HG03280 (cell line): ENCODE data around the gene TSPAN7.

Source experiments
- ATAC-seq: cut with Tn5 transposase; IDR thresholded peaks from one replicate; pipeline ENCODE4 v1.9.1; 2021; ENCODE audit warnings: mild to moderate bottlenecking, moderate library complexity; ENCODE audit not compliant: unreplicated experiment

TSPAN7 gene

GRCh38 chrX:38561126-38561868 lies at the start of gene TSPAN7:
Gene TSPAN7 (plus strand): TSS chrX:38561542. CDS start chrX:38561547, 5 bp downstream.
- ATAC-seq: peak; percentile 80

- ATAC-seq: no peak
These were observed 48.1 kb upstream of the TSPAN7 start for GRCh38 chrX:38513112-38513742.

- ATAC-seq: no peak
These were observed 47.1 kb upstream of the TSPAN7 start for GRCh38 chrX:38514016-38514854.

GRCh38 chrX:38515291-38515690 lies 46.1 kb upstream of the TSPAN7 start:
- ATAC-seq: no peak

GRCh38 chrX:38516196-38516774 lies 45.1 kb upstream of the TSPAN7 start:
- no peak for ATAC-seq

- no peak for ATAC-seq
These were observed 41.7 kb upstream of the TSPAN7 start for GRCh38 chrX:38519651-38520050.

GRCh38 chrX:38538134-38538533 lies 23.2 kb upstream of the TSPAN7 start:
- no peak for ATAC-seq

GRCh38 chrX:38539748-38540147 lies 21.6 kb upstream of the TSPAN7 start:
- ATAC-seq: no peak

GRCh38 chrX:38548508-38548907 lies 12.8 kb upstream of the TSPAN7 start:
- no peak for ATAC-seq

GRCh38 chrX:38552721-38553120 lies 8.6 kb upstream of the TSPAN7 start:
- no peak for ATAC-seq

- no peak for ATAC-seq
These were observed 2.7 kb upstream of the TSPAN7 start for GRCh38 chrX:38558686-38559085.

- no peak for ATAC-seq
These were observed 591 bp upstream of the TSPAN7 start for GRCh38 chrX:38560776-38561125.

- no peak for ATAC-seq
These were observed 793 bp downstream of the TSPAN7 start for GRCh38 chrX:38561951-38562719.

GRCh38 chrX:38563030-38563429 lies 1.7 kb downstream of the TSPAN7 start:
- no peak for ATAC-seq

- no peak for ATAC-seq
These were observed 9.1 kb downstream of the TSPAN7 start for GRCh38 chrX:38570396-38570795.

- ATAC-seq: no peak
These were observed 9.7 kb downstream of the TSPAN7 start for GRCh38 chrX:38571058-38571457.

GRCh38 chrX:38574858-38575257 lies 13.5 kb downstream of the TSPAN7 start:
- ATAC-seq: no peak

- ATAC-seq: no peak
These were observed 14.5 kb downstream of the TSPAN7 start for GRCh38 chrX:38575888-38576287.

- ATAC-seq: no peak
These were observed 16.4 kb downstream of the TSPAN7 start for GRCh38 chrX:38577738-38578137.

GRCh38 chrX:38578167-38578566 lies 16.8 kb downstream of the TSPAN7 start:
- no peak for ATAC-seq

GRCh38 chrX:38583181-38583580 lies 21.8 kb downstream of the TSPAN7 start:
- no peak for ATAC-seq
